OCI-LY7 (cell line): ENCODE data around the gene PMM2.

Experiments used
- CTCF ChIP-seq: fragments of 200-600 bp; sonication (generic); conservative IDR thresholded peaks from 2 replicates; pipeline ENCODE4 v1.5.1; 2014; ENCODE audit warnings: mild to moderate bottlenecking, antibody characterized with exemption, low read length, moderate library complexity, mixed read lengths
- EZH2phosphoT487 ChIP-seq: fragments of 200-600 bp; sonication (generic); IDR thresholded peaks from 2 replicates; pipeline ENCODE4 v1.6.1; 2018; ENCODE audit warnings: low read depth, borderline replicate concordance, mild to moderate bottlenecking, mixed run types, antibody characterized with exemption, low read length, moderate library complexity, mixed read lengths

- TF ChIP-seq CTCF: no peak
- no peak for TF ChIP-seq EZH2phosphoT487
These were observed 52.7 kb downstream of the PMM2 start for GRCh38 chr16:8850279-8850885.
